ENCODE results near the gene DHRSX. TPM values are rescaled to one million over a fixed set of nuclear protein-coding genes. Genes with fewer than 3 reads are reported as not detected.

DHRSX gene
- total and polyA plus RNA-seq, 9 of the 15 experiments (the other 6 are each of a cell fraction or from before 2014, with no cell fraction given): 0.59 to 11.0 (median 6.2) TPM

DNA sequence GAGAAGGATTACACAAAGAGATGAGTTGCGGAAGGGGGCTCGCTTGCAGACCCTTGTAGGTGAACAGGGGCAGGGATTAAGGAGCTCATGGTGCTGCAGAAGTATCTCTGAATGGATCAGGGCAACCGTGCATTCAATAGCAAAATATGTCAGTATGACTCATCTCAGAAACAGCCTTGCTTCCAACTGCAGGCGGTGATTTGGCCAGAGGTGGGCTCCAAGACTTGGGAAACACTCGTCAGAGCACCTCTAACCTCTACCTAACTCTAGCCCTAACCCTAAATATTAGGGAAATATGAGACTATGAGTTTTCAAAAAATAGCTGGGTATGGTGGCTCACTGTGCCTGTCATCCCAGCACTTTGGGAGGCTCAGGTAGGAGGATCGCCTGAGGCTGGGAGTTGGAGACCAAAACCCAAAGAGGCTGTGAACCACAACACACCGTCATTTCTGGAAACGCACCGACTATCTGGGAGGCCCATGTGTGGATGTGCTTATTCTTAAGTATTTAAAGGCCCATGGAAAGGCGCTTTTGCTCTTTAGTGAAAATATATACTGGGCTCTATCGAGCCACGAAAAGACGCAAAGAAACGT is 102.6 kb downstream of the DHRSX start (continued):
- TF ChIP-seq, protein P1, sequence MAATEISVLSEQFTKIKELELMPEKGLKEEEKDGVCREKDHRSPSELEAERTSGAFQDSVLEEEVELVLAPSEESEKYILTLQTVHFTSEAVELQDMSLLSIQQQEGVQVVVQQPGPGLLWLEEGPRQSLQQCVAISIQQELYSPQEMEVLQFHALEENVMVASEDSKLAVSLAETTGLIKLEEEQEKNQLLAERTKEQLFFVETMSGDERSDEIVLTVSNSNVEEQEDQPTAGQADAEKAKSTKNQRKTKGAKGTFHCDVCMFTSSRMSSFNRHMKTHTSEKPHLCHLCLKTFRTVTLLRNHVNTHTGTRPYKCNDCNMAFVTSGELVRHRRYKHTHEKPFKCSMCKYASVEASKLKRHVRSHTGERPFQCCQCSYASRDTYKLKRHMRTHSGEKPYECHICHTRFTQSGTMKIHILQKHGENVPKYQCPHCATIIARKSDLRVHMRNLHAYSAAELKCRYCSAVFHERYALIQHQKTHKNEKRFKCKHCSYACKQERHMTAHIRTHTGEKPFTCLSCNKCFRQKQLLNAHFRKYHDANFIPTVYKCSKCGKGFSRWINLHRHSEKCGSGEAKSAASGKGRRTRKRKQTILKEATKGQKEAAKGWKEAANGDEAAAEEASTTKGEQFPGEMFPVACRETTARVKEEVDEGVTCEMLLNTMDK (IDR thresholded peaks at IDR 0.05; ENCODE audit: borderline replicate concordance, insufficient read depth, low read depth, low read length, poor library complexity, severe bottlenecking): no peak
- TF ChIP-seq BRD4 (IDR thresholded peaks at IDR 0.05): no peak
- TF ChIP-seq, protein P2, sequence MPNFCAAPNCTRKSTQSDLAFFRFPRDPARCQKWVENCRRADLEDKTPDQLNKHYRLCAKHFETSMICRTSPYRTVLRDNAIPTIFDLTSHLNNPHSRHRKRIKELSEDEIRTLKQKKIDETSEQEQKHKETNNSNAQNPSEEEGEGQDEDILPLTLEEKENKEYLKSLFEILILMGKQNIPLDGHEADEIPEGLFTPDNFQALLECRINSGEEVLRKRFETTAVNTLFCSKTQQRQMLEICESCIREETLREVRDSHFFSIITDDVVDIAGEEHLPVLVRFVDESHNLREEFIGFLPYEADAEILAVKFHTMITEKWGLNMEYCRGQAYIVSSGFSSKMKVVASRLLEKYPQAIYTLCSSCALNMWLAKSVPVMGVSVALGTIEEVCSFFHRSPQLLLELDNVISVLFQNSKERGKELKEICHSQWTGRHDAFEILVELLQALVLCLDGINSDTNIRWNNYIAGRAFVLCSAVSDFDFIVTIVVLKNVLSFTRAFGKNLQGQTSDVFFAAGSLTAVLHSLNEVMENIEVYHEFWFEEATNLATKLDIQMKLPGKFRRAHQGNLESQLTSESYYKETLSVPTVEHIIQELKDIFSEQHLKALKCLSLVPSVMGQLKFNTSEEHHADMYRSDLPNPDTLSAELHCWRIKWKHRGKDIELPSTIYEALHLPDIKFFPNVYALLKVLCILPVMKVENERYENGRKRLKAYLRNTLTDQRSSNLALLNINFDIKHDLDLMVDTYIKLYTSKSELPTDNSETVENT (CRISPR knock-in tag; IDR thresholded peaks at IDR 0.05): no peak
- no peak for TF ChIP-seq HNRNPK (IDR thresholded peaks at IDR 0.05; ENCODE audit: low read depth, low read length, poor library complexity, severe bottlenecking)
- no peak for TF ChIP-seq SMAD1 (IDR thresholded peaks at IDR 0.05; ENCODE audit: low read depth, low read length, partially characterized antibody)
- no peak for TF ChIP-seq ZFP1 (CRISPR knock-in tag; IDR thresholded peaks at IDR 0.05)
